C4-2B (cell line): ENCODE data around the gene ZNF488.

ENCODE experiments used
- H3K27ac ChIP-seq: fragments of 450-650 bp; 2 replicates; pipeline ENCODE4 v1.5.1; 2017
- ZFX ChIP-seq: fragments of 450-650 bp; IDR thresholded peaks from 2 replicates; pipeline ENCODE4 v1.6.1; 2017
- TF ChIP-seq, protein P1 (sequence below): fragments of 450-650 bp; conservative IDR thresholded peaks from 2 replicates; pipeline ENCODE4 v1.5.1; 2017; ENCODE audit warnings: mild to moderate bottlenecking

The ZNF488 gene

GRCh38 chr10:47350671-47351640 is 33.1 kb downstream of the ZNF488 start:
- TF ChIP-seq, protein P1, sequence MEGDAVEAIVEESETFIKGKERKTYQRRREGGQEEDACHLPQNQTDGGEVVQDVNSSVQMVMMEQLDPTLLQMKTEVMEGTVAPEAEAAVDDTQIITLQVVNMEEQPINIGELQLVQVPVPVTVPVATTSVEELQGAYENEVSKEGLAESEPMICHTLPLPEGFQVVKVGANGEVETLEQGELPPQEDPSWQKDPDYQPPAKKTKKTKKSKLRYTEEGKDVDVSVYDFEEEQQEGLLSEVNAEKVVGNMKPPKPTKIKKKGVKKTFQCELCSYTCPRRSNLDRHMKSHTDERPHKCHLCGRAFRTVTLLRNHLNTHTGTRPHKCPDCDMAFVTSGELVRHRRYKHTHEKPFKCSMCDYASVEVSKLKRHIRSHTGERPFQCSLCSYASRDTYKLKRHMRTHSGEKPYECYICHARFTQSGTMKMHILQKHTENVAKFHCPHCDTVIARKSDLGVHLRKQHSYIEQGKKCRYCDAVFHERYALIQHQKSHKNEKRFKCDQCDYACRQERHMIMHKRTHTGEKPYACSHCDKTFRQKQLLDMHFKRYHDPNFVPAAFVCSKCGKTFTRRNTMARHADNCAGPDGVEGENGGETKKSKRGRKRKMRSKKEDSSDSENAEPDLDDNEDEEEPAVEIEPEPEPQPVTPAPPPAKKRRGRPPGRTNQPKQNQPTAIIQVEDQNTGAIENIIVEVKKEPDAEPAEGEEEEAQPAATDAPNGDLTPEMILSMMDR = no peak
- no peak for TF ChIP-seq ZFX
- no peak overlapping the region for H3K27ac ChIP-seq

- no peak overlapping the region for H3K27ac ChIP-seq
- TF ChIP-seq, protein P1 = no peak
- TF ChIP-seq ZFX = no peak
Measured at GRCh38 chr10:47349941-47350371, 34.1 kb downstream of the ZNF488 start.

DNA sequence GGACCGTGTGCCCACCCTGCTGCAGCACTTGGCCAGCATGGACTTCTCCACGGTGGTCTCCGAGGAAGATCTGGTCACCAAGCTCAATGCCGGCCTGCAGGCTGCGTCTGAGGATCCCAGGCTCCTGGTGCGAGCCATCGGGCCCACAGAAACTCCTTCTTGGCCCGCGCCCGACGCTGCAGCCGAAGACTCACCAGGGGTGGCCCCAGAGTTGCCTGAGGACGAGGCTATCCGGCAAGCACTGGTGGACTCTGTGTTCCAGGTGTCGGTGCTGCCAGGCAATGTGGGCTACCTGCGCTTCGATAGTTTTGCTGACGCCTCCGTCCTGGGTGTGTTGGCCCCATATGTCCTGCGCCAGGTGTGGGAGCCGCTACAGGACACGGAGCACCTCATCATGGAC is 34.6 kb downstream of the ZNF488 start:
- no peak overlapping the region for H3K27ac ChIP-seq
- no peak for TF ChIP-seq ZFX
- TF ChIP-seq, protein P1 = no peak

DNA sequence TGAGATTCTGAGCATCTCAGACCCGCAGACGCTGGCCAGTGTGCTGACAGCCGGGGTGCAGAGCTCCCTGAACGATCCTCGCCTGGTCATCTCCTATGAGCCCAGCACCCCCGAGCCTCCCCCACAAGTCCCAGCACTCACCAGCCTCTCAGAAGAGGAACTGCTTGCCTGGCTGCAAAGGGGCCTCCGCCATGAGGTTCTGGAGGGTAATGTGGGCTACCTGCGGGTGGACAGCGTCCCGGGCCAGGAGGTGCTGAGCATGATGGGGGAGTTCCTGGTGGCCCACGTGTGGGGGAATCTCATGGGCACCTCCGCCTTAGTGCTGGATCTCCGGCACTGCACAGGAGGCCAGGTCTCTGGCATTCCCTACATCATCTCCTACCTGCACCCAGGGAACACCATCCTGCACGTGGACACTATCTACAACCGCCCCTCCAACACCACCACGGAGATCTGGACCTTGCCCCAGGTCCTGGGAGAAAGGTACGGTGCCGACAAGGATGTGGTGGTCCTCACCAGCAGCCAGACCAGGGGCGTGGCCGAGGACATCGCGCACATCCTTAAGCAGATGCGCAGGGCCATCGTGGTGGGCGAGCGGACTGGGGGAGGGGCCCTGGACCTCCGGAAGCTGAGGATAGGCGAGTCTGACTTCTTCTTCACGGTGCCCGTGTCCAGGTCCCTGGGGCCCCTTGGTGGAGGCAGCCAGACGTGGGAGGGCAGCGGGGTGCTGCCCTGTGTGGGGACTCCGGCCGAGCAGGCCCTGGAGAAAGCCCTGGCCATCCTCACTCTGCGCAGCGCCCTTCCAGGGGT is 35.2 kb downstream of the ZNF488 start:
- no peak overlapping the region; the same call in 1 of the 2 replicates for H3K27ac ChIP-seq
- no peak for TF ChIP-seq ZFX
- TF ChIP-seq, protein P1 = no peak

GRCh38 chr10:47348138-47348651 is 35.9 kb downstream of the ZNF488 start, which contains the start of gene RBP3:
Gene RBP3, plus strand, starts transcription at chr10:47348363. Its CDS starts 122 bp downstream, at chr10:47348485.
- TF ChIP-seq, protein P1 = no peak
- no peak for TF ChIP-seq ZFX
- peak within 1 kb of the TSS; percentile 59 for H3K27ac ChIP-seq

- TF ChIP-seq ZFX = no peak
- TF ChIP-seq, protein P1 = no peak
- peak overlapping the region; percentile 59 for H3K27ac ChIP-seq
Measured at GRCh38 chr10:47347303-47347675, 36.8 kb downstream of the ZNF488 start.
